Lower leg skin (tissue), 4 donors: ENCODE measurements around the gene ABHD12. TPM values are rescaled to one million over a fixed set of nuclear protein-coding genes. Genes with fewer than 3 reads are reported as not detected.
A peak's percentile ranks its signal among the peaks of the same experiment; 100 is the strongest.
"Not testable (repeated sequence)": the region's sequence is repeated elsewhere in the genome, so short reads cannot be mapped to it uniquely, and the experiment has no call there.

Experiments used
- DNase-seq, 2 donors: peaks; one replicate each; pipeline ENCODE4 v3.0.0-alpha.2; 2019; ENCODE audit warnings: low spot score in 2 of 2
- H3K4me3 ChIP-seq: fragments of 200-600 bp; sonication (generic); 2 replicates; pipeline ENCODE4 v1.5.1; 2017; ENCODE audit warnings: mild to moderate bottlenecking, low read depth; ENCODE audit not compliant: poor library complexity, severe bottlenecking
- CTCF ChIP-seq, 3 donors: fragments of 450-650 bp; IDR thresholded peaks; one replicate each; pipeline ENCODE4 v1.5.1; 2016; ENCODE audit warnings: antibody characterized with exemption in 3 of 3, mild to moderate bottlenecking in 3 of 3, moderate library complexity in 2 of 3
- POLR2A ChIP-seq, 2 donors: fragments of 450-650 bp; IDR thresholded peaks; one replicate each; pipeline ENCODE4 v1.6.1; 2016 to 2017; ENCODE audit warnings: antibody characterized with exemption in 2 of 2, mild to moderate bottlenecking in 1 of 2, moderate library complexity in 1 of 2
- WGBS, 2 donors: methylation state at CpG; one replicate each; pipeline ENCODE4 v1.1.5; 2018; 5-methylcytosine and 5-hydroxymethylcytosine counted together
- intact Hi-C: fragments of 100-400 bp; cut with DNase I; formaldehyde crosslinking; loops from one replicate; pipeline ENCODE4 v1.15.0; 2023; ENCODE audit warnings: low total_unique reads
- total RNA-seq, 4 donors: library from RNA; depleted of rRNA; stranded (reverse); fragments of >200 nt; gene quantifications; one replicate each; pipeline ENCODE4 v1.1.0, GENCODE V29; 2016

ABHD12 gene
- total RNA-seq, 4 donors from 2014 or later: 51.7 to 121 (median 103) TPM

- WGBS, 2 donors: 91% methylated on average over 13 of the region's 13 CpGs
- peak in 1 of 2 donors; percentile 70 for DNase-seq
- H3K4me3 ChIP-seq: no peak overlapping the region
- TF ChIP-seq POLR2A (IDR thresholded peaks at IDR 0.05): no peak
- no peak for TF ChIP-seq CTCF (IDR thresholded peaks at IDR 0.05)
- intact Hi-C loops: no loop called here
Observed at GRCh38 chr20:25271486-25272222, 119.0 kb downstream of the ABHD12 start.

GRCh38 chr20:25270829-25271251 is 119.8 kb downstream of the ABHD12 start:
- intact Hi-C loops: no loop called here
- no peak overlapping the region for H3K4me3 ChIP-seq
- TF ChIP-seq POLR2A (IDR thresholded peaks at IDR 0.05) (no peak), CTCF (IDR thresholded peaks at IDR 0.05) (no peak)
- WGBS, 2 donors: 90 to 92% methylated on average over 12 of the region's 12 CpGs
- peak in 1 of 2 donors; percentile 50 for DNase-seq

- intact Hi-C loops: no loop called here
- no peak overlapping the region for H3K4me3 ChIP-seq
- peak in 1 of 2 donors; percentile 77 for DNase-seq
- TF ChIP-seq POLR2A (IDR thresholded peaks at IDR 0.05) (no peak), CTCF (IDR thresholded peaks at IDR 0.05) (no peak)
- WGBS, 2 donors: 98 to 99% methylated on average over 6 of the region's 6 CpGs
Observed at GRCh38 chr20:25269833-25270170, 120.8 kb downstream of the ABHD12 start.

- no peak overlapping the region for H3K4me3 ChIP-seq
- 73 to 83% methylated on average over 10 to 11 of the region's 11 CpGs for WGBS, 2 donors
- peak in 1 of 2 donors; percentile 84 for DNase-seq
- TF ChIP-seq POLR2A (IDR thresholded peaks at IDR 0.05) (no peak), CTCF (IDR thresholded peaks at IDR 0.05) (no peak)
- intact Hi-C loops: no loop called here
Observed at GRCh38 chr20:25269057-25269832, 121.4 kb downstream of the ABHD12 start.

GRCh38 chr20:25260770-25261437 is 129.7 kb downstream of the ABHD12 start:
- H3K4me3 ChIP-seq, intact Hi-C loops: not testable (repeated sequence)
- peak in 1 of 2 donors; percentile 68 for DNase-seq
- WGBS, 2 donors: 96 to 98% methylated on average over 15 to 16 of the region's 16 CpGs

- peak in 1 of 2 donors; percentile 78 for DNase-seq
- 94 to 98% methylated on average over 9 of the region's 9 CpGs for WGBS, 2 donors
- intact Hi-C loops: no loop called here
- no peak for TF ChIP-seq POLR2A (IDR thresholded peaks at IDR 0.05)
- no peak for TF ChIP-seq CTCF (IDR thresholded peaks at IDR 0.05)
- no peak overlapping the region for H3K4me3 ChIP-seq
Observed at GRCh38 chr20:25259788-25260254, 130.8 kb downstream of the ABHD12 start.
